Prostate gland (tissue), 2 donors: Measurements from ENCODE around the gene NOVA2. TPM values are rescaled to one million over a fixed set of nuclear protein-coding genes. Genes with fewer than 3 reads are reported as not detected.
A peak's percentile ranks its signal among the peaks of the same experiment; 100 is the strongest.

Experiments used
- DNase-seq: peaks from one replicate; pipeline ENCODE4 v3.0.0-alpha.2; 2019; ENCODE audit warnings: low spot score
- H3K27ac ChIP-seq, 2 donors: fragments of 200-600 bp; sonication (generic); 2 replicates each; pipeline ENCODE4 v1.5.1; 2017 to 2019
- H3K27me3 ChIP-seq: fragments of 200-600 bp; sonication (generic); replicated peaks from 2 replicates; pipeline ENCODE4 v1.5.1; 2019; ENCODE audit not compliant: insufficient read depth
- H3K36me3 ChIP-seq, 2 donors: fragments of 200-600 bp; sonication (generic); 1 replicate in 1 of 2; 2 replicates in 1 of 2; pipeline versions ENCODE4 v1.5.1 to v1.8.1; 2017 to 2019
- H3K4me1 ChIP-seq: fragments of 200-600 bp; sonication (generic); replicated peaks from 2 replicates; pipeline ENCODE4 v1.5.1; 2019
- H3K4me3 ChIP-seq, 2 donors: fragments of 200-600 bp; sonication (generic); 2 replicates each; pipeline ENCODE4 v1.5.1; 2017 to 2019
- H3K9me3 ChIP-seq: fragments of 200-600 bp; sonication (generic); 2 replicates; pipeline ENCODE4 v1.5.1; 2017
- POLR2A ChIP-seq: fragments of 450-650 bp; IDR thresholded peaks from one replicate; pipeline ENCODE4 v1.6.1; 2016; ENCODE audit warnings: antibody characterized with exemption, mild to moderate bottlenecking
- POLR2AphosphoS5 ChIP-seq: sonication (generic); formaldehyde crosslinking; IDR thresholded peaks from one replicate; pipeline ENCODE4 v1.6.1; 2017; ENCODE audit warnings: antibody characterized with exemption
- WGBS: methylation state at CpG from one replicate; pipeline ENCODE4 v1.1.5; 2018; 5-methylcytosine and 5-hydroxymethylcytosine counted together
- intact Hi-C: fragments of 100-400 bp; cut with DNase I; formaldehyde crosslinking; loops from one replicate; pipeline ENCODE4 v1.14.2; 2022
- total RNA-seq, 2 donors: library from RNA; depleted of rRNA; stranded (reverse); fragments of >200 nt; gene quantifications; one replicate each; pipeline ENCODE4 v1.1.0, GENCODE V29; 2016
- TF ChIP-seq, protein P1 (sequence below), 4 experiments: fragments of 200-600 bp in 2 of 4; fragments of 450-650 bp in 2 of 4; sonication (generic) in 2 of 4; IDR thresholded peaks; 1 replicate in 3 of 4; 2 replicates in 1 of 4; pipeline ENCODE4 v1.5.1; 2016 to 2019; ENCODE audit warnings: antibody characterized with exemption in 4 of 4, mild to moderate bottlenecking in 2 of 4, moderate library complexity in 2 of 4

The NOVA2 gene, protein sequence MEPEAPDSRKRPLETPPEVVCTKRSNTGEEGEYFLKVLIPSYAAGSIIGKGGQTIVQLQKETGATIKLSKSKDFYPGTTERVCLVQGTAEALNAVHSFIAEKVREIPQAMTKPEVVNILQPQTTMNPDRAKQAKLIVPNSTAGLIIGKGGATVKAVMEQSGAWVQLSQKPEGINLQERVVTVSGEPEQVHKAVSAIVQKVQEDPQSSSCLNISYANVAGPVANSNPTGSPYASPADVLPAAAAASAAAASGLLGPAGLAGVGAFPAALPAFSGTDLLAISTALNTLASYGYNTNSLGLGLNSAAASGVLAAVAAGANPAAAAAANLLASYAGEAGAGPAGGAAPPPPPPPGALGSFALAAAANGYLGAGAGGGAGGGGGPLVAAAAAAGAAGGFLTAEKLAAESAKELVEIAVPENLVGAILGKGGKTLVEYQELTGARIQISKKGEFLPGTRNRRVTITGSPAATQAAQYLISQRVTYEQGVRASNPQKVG
- total RNA-seq, result 1 to 10 TPM in 1 of 2 donors, under 1 TPM in 1; 0.87 to 3.1 TPM

DNA sequence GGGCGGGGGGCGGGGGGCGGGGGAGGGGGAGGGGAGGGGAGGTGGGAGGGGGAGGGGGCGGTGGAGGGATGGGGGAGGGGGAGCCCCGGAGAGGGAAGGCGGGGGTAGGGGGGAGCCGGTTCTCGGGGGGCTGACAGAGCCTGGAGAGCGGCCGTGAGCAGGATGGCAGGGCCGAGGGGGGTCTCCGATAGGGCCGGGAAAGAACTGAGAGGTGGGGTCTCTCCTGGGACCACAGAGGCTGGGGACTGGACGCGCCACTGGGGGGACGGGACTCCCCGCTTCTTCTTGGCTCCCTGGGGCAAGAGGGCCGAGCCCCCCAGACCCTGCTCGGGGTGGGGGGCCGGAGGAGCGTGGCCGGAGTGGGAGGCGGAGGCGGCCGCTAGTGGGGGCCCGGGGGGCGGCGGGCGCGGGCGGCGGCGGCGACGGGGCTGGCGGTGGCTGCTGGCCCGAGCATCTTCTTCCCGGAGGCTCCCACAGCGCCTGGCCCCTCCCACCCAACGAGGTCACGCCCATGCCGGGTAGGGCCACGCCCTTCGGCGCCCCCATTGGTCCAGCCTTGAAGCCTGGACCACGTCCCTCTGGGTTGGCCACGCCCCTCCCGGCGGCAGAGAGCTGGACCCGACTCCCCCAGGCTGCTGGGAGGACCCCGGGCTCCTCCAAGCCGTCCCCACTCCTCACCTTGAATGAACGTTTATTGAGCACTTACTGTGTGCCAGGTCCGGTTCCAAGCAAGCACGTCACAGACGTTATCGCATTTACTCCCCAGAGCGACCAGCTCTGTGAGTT, at the start of gene NOVA2:
Gene NOVA2, minus strand, starts transcription at position 313 of the 786 bp plus-strand sequence. CDS start 514 bp downstream, outside the sequence.
- DNase-seq, result no peak
- Histone ChIP-seq H3K27ac (no peak within 1 kb of the TSS), H3K4me3 (peak within 1 kb of the TSS in 1 of 2 donors; percentile 19), H3K9me3 (no peaks in the 10 kb centered on the region), H3K27me3 (peaks cover 15% of the 10 kb centered on the region), H3K36me3 (no peaks in the 10 kb centered on the region), H3K4me1 (no peaks in the 10 kb centered on the region)
- TF ChIP-seq POLR2AphosphoS5 (no peak), POLR2A (no peak)
- TF ChIP-seq, protein P1, sequence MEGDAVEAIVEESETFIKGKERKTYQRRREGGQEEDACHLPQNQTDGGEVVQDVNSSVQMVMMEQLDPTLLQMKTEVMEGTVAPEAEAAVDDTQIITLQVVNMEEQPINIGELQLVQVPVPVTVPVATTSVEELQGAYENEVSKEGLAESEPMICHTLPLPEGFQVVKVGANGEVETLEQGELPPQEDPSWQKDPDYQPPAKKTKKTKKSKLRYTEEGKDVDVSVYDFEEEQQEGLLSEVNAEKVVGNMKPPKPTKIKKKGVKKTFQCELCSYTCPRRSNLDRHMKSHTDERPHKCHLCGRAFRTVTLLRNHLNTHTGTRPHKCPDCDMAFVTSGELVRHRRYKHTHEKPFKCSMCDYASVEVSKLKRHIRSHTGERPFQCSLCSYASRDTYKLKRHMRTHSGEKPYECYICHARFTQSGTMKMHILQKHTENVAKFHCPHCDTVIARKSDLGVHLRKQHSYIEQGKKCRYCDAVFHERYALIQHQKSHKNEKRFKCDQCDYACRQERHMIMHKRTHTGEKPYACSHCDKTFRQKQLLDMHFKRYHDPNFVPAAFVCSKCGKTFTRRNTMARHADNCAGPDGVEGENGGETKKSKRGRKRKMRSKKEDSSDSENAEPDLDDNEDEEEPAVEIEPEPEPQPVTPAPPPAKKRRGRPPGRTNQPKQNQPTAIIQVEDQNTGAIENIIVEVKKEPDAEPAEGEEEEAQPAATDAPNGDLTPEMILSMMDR (IDR thresholded peaks at IDR 0.05), result no peak
- 7% methylated on average over 41 of the region's 58 CpGs for WGBS
- intact Hi-C loops, result no loop called here

DNA sequence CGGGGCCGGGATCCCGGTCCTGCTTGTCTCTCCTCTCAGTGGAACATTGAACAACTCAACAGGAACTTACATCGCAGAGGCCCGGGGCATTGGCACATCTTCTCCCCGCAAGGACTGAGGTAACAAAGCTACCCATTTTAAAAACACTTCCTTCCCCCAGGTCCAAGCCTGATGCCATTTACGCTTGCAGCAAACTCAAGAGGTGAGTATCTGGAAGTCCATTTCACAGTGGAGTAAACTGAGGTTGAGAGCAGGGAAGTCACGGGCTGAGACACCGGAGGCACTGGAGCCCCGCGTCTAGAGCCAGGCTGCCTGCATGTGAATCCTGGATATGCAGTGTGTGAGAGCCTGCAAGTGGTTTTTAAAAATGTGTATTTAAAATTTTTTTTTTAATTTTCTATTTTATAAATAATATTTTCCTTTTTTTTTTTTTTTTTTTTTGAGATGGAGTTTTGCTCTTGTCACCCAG, 49.7 kb upstream of the NOVA2 start:
- WGBS, result 63% methylated on average over 11 of the region's 11 CpGs
- H3K27me3 ChIP-seq, result no peaks in the 10 kb centered on the region
- no peak for DNase-seq
- intact Hi-C loops, result no loop called here
- no peaks in the 10 kb centered on the region for H3K9me3 ChIP-seq
- H3K27ac ChIP-seq, result no peak overlapping the region
- TF ChIP-seq POLR2AphosphoS5 (no peak), POLR2A (no peak)
- TF ChIP-seq, protein P1 (IDR thresholded peaks at IDR 0.05), result no peak
- H3K36me3 ChIP-seq, result no peaks in the 10 kb centered on the region
- no peak overlapping the region for H3K4me3 ChIP-seq
- no peaks in the 10 kb centered on the region for H3K4me1 ChIP-seq

DNA sequence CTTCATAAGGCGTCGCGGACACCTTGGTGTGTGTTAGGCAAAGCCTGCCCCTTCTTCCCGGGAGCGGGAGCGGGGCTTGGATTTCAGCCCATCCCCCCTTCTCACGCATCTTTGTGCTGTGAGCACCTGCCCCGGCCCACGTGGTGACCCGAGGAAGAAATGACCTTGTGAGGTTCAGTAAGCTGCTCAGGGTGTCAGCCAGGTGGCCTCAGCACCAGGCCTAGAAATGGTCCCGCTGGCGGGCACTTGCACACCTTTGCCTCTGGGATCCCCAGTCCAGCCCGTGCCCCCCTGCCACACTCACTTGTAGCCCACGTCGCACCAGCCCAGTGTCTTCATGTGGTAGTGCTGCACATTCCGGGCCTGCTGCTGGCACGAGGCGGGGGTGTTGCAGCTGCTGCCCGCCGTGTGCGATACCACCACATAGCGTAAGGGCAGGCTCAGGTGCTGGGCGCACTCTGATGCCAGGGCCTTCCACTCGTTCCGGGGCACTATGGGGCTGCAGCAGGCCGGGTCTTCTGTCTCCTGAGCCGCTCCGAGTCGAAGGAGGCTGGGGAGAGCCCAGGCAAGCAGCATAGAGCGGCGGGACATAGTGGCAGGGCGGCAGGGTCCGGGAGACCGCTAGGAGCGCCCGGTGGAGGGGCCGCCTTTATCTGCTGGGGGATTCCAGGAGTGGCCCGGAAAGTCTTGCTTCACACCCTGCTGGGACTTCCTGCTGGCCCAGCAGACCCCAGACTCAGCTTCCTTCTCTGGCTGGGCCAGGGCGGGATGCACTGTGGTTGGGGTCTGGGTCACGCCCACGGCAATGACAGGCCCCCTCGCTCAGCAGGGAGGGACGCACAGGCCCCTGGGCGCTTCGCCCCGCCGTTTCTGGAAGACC, 49.0 kb upstream of the NOVA2 start, which contains the start of gene PGLYRP1:
Gene PGLYRP1, minus strand, starts transcription at position 623 of the 880 bp plus-strand sequence. Its CDS starts 32 bp downstream, at position 591.
- no peak for TF ChIP-seq POLR2AphosphoS5
- no peak for TF ChIP-seq POLR2A
- TF ChIP-seq, protein P1 (IDR thresholded peaks at IDR 0.05), result no peak
- Histone ChIP-seq H3K36me3 (no peaks in the 10 kb centered on the region), H3K27ac (no peak within 1 kb of the TSS), H3K4me1 (no peaks in the 10 kb centered on the region), H3K9me3 (no peaks in the 10 kb centered on the region), H3K27me3 (no peaks in the 10 kb centered on the region), H3K4me3 (no peak within 1 kb of the TSS)
- DNase-seq, result no peak
- intact Hi-C loops, result no loop called here
- WGBS, result 35% methylated on average over 41 of the region's 47 CpGs

DNA sequence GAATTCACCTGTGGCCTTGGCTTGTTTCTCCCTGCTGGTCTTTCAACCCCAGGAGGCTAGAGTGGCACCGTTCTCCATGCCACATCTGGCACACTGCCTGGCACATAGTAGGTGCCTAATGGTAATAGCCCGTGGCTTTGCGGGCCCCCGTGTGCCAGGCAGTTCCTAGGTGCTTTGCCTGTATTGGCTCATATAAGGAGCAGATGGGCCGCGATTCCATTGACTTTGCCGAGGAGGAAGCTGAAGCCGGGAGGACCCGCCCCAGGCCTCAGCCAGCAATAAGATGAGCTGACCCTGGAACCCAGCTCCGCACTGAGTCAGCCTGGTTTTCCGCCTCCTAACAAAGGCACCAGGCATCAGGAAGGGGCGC, 48.4 kb upstream of the NOVA2 start:
- H3K4me3 ChIP-seq, result no peak overlapping the region
- TF ChIP-seq POLR2A (no peak), POLR2AphosphoS5 (no peak)
- TF ChIP-seq, protein P1 (IDR thresholded peaks at IDR 0.05), result no peak
- H3K36me3 ChIP-seq, result no peaks in the 10 kb centered on the region
- DNase-seq, result no peak
- H3K9me3 ChIP-seq, result no peaks in the 10 kb centered on the region
- H3K4me1 ChIP-seq, result no peaks in the 10 kb centered on the region
- intact Hi-C loops, result no loop called here
- H3K27me3 ChIP-seq, result no peaks in the 10 kb centered on the region
- no peak overlapping the region for H3K27ac ChIP-seq
- 55% methylated on average over 12 of the region's 12 CpGs for WGBS
